AG09319 (cell line): Measurements from ENCODE around the gene AGO4.
"Not testable (repeated sequence)": the region's sequence is repeated elsewhere in the genome, so short reads cannot be mapped to it uniquely, and the experiment has no call there.

Experiments used
- DNase-seq: peaks from one replicate; pipeline ENCODE4 v3.0.0-alpha.2; 2010; ENCODE audit warnings: low read depth; ENCODE audit errors: extremely low read depth
- TF ChIP-seq, protein P1 (sequence below): IDR thresholded peaks from 2 replicates; pipeline ENCODE4 v1.5.1; 2011; ENCODE audit warnings: low read depth, mild to moderate bottlenecking, inconsistent platforms, low read length, moderate library complexity

AGO4 gene

GRCh38 chr1:35873243-35873750, 65.5 kb downstream of the AGO4 start:
- no peak for DNase-seq
- TF ChIP-seq, protein P1, sequence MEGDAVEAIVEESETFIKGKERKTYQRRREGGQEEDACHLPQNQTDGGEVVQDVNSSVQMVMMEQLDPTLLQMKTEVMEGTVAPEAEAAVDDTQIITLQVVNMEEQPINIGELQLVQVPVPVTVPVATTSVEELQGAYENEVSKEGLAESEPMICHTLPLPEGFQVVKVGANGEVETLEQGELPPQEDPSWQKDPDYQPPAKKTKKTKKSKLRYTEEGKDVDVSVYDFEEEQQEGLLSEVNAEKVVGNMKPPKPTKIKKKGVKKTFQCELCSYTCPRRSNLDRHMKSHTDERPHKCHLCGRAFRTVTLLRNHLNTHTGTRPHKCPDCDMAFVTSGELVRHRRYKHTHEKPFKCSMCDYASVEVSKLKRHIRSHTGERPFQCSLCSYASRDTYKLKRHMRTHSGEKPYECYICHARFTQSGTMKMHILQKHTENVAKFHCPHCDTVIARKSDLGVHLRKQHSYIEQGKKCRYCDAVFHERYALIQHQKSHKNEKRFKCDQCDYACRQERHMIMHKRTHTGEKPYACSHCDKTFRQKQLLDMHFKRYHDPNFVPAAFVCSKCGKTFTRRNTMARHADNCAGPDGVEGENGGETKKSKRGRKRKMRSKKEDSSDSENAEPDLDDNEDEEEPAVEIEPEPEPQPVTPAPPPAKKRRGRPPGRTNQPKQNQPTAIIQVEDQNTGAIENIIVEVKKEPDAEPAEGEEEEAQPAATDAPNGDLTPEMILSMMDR: no peak

DNA sequence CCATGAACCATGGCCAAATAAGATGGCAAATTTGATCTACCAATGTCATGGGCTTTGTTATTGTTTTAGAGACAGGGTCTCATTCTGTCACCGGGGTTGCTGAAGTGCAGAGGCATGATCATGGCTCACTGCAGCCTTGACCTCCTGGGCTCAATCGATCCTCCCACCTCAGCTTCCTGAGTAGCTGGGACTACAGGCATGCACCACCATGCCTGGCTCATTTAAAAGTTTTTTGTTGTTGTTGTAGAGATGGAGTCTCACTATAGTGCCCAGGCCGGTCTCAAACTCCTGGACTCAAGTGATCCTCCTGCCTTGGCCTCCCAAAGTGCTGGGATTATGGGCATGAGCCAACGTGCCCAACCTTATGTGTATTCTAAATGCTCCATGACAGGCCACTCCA, 66.3 kb downstream of the AGO4 start:
- not testable (repeated sequence) for DNase-seq

- DNase-seq: no peak
- TF ChIP-seq, protein P1: no peak
Measured at GRCh38 chr1:35876988-35877387, 69.2 kb downstream of the AGO4 start.

GRCh38 chr1:35881850-35882273, 74.0 kb downstream of the AGO4 start:
- no peak for DNase-seq
- TF ChIP-seq, protein P1: no peak

DNA sequence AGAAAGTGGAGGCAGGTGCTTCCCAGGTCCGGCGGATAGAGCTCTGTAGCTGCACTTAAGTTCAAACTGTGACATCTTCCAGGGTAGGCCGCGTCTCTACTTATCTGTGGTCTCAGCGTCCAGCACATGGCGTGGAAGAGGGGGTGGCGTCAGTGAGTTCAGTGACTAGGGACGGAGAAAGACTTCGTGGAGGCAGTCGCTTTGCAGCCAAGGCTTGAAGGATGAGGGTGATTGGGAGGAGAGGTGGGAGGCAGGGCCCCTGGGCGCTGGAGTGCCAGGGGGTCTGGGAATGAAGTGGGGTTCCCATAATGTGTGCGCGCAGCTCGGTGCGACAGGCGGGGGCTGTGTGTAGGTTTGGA, 74.7 kb downstream of the AGO4 start:
- TF ChIP-seq, protein P1: no peak
- no peak for DNase-seq

DNA sequence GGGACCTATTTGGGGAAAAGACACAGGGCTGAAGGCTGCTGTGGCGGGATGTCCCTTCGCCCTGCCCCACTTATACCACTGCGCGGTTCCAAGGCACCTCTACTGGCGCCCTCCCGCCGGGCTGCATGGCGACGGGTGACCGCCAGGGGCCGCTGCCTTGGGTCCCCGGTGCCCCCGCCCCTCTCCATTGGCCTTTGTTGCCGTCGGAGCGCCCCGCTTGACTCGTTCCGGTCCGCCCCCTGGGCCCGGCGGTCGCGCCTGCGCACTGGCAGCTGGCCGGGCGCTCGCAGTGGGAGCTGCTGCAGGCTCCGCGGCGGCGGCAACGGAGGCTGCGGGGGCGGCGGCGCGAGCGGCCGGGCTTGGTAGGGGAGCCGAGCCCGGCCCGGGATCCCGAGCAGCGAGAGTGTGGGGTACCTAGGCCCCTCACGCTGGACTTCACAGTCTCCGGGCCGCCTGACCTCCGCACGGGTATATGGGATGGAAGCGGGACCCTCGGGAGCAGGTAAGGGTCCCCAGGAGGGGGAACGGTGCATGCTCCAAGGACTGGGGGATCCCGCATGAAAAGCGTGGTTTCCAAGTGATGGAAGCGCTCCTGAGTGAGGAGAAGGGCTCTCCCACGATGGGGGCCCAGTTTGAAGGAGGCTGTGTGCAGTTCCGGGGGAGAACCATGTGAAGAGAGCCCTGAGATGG, 75.3 kb downstream of the AGO4 start, which contains the start of gene AGO1:
Gene AGO1 (plus strand): TSS at position 265 of the 690 bp plus-strand sequence. CDS start 213 bp downstream, at position 478.
- TF ChIP-seq, protein P1: peak; percentile 85

DNA sequence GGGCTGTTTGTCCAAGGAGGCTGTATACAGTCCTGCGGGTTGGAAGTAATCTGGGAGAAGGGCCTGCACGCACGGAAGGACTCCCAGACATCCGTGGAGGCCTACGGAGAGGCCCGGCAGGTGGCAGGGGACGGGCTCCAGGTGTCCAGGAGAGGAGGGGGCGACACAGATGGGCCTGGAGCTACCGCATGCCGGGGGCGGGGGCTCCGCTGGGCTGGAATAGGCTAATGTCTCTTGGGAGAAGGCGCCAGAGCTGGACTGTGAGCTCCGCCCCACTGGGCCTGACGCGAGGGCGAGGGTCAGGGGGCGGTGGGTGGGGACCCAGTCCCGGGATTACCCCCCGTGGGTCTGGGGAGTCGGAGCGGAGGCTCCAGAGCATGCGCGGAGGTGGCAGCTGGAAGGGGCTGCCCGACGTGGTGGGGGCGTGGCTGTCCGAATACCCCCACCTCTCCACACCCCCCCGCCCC, 75.9 kb downstream of the AGO4 start:
- no peak for DNase-seq
- TF ChIP-seq, protein P1: no peak

More for the DNA sequence above, 75.3 kb downstream of the AGO4 start, which contains the start of gene AGO1:
- peak; percentile 80 for DNase-seq
